Loucy (cell line): ENCODE data around the gene AACS.

Experiments used
- H2AFZ ChIP-seq: fragments of 200-600 bp; sonication (generic); 2 replicates; pipeline ENCODE4 v1.6.0; 2016; ENCODE audit warnings: antibody characterized with exemption, mild to moderate bottlenecking, low read length, moderate library complexity
- H3F3A ChIP-seq: fragments of 200-600 bp; 2 replicates; pipeline ENCODE4 v1.6.0; 2016; ENCODE audit warnings: antibody characterized with exemption, low read depth, mild to moderate bottlenecking
- H3K27me3 ChIP-seq: fragments of 200-600 bp; sonication (generic); 2 replicates; pipeline ENCODE4 v1.6.1; 2014; ENCODE audit warnings: low read length, mild to moderate bottlenecking; ENCODE audit not compliant: insufficient read depth, poor library complexity, severe bottlenecking
- H3K36me3 ChIP-seq: fragments of 200-600 bp; sonication (generic); 2 replicates; pipeline ENCODE4 v1.6.1; 2016; ENCODE audit warnings: low read length; ENCODE audit not compliant: insufficient read depth
- H3K4me1 ChIP-seq: fragments of 200-600 bp; sonication (generic); 2 replicates; pipeline ENCODE4 v1.5.1; 2014; ENCODE audit warnings: low read length, mild to moderate bottlenecking; ENCODE audit not compliant: insufficient read depth, poor library complexity, severe bottlenecking
- H3K4me2 ChIP-seq: fragments of 200-600 bp; sonication (generic); 2 replicates; pipeline ENCODE4 v1.6.0; 2014; ENCODE audit warnings: antibody characterized with exemption, low read length, low read depth, mild to moderate bottlenecking; ENCODE audit not compliant: poor library complexity, severe bottlenecking
- H3K4me3 ChIP-seq: fragments of 200-600 bp; sonication (generic); 2 replicates; pipeline ENCODE4 v1.5.1; 2014; ENCODE audit warnings: low read length, mild to moderate bottlenecking, mixed read lengths; ENCODE audit not compliant: poor library complexity, severe bottlenecking
- H3K79me2 ChIP-seq: fragments of 200-600 bp; sonication (generic); 2 replicates; pipeline ENCODE4 v1.6.1; 2014; ENCODE audit warnings: low read length; ENCODE audit not compliant: insufficient read depth
- H3K9ac ChIP-seq: fragments of 200-600 bp; sonication (generic); 2 replicates; pipeline ENCODE4 v1.6.0; 2014; ENCODE audit warnings: mild to moderate bottlenecking, low read depth, low read length, moderate library complexity; ENCODE audit not compliant: poor library complexity, severe bottlenecking
- H3K9me2 ChIP-seq: fragments of 200-600 bp; sonication (generic); replicated peaks from 2 replicates; pipeline ENCODE4 v1.6.1; 2016; ENCODE audit warnings: low read depth, low read length, mixed read lengths
- H3K9me3 ChIP-seq: fragments of 200-600 bp; sonication (generic); 2 replicates; pipeline ENCODE4 v1.6.1; 2014; ENCODE audit warnings: mild to moderate bottlenecking, antibody characterized with exemption, low read length, low read depth; ENCODE audit not compliant: insufficient read depth
- H4K20me1 ChIP-seq: fragments of 200-600 bp; sonication (generic); 2 replicates; pipeline ENCODE4 v1.6.0; 2014; ENCODE audit warnings: antibody characterized with exemption, low read length, mild to moderate bottlenecking; ENCODE audit not compliant: insufficient read depth, poor library complexity, severe bottlenecking
- CTCF ChIP-seq: fragments of 200-600 bp; sonication (generic); conservative IDR thresholded peaks from 2 replicates; pipeline ENCODE4 v1.5.1; 2014; ENCODE audit warnings: mild to moderate bottlenecking, antibody characterized with exemption, low read length
- EZH2phosphoT487 ChIP-seq: fragments of 200-600 bp; IDR thresholded peaks from 2 replicates; pipeline ENCODE4 v1.6.1; 2018; ENCODE audit warnings: antibody characterized with exemption, mild to moderate bottlenecking, moderate library complexity, borderline replicate concordance

Gene AACS

GRCh38 chr12:125055591-125055990 lies 9.6 kb upstream of the AACS start:
- Histone ChIP-seq H3K9me2 (no peaks in the 10 kb centered on the region), H2AFZ (no peak overlapping the region), H3F3A (no peaks in the 10 kb centered on the region), H3K4me2 (no peak overlapping the region), H3K9me3 (no peaks in the 10 kb centered on the region), H3K4me1 (no peaks in the 10 kb centered on the region), H4K20me1 (no peaks in the 10 kb centered on the region), H3K79me2 (no peaks in the 10 kb centered on the region), H3K36me3 (no peaks in the 10 kb centered on the region), H3K4me3 (no peak overlapping the region), H3K9ac (no peak overlapping the region), H3K27me3 (no peaks in the 10 kb centered on the region)
- TF ChIP-seq EZH2phosphoT487 = no peak
- TF ChIP-seq CTCF = no peak

GRCh38 chr12:125056306-125056705 lies 8.9 kb upstream of the AACS start:
- no peaks in the 10 kb centered on the region for H4K20me1 ChIP-seq
- no peaks in the 10 kb centered on the region for H3K36me3 ChIP-seq
- H3K9ac ChIP-seq = no peak overlapping the region
- no peak overlapping the region for H3K4me3 ChIP-seq
- H3K4me2 ChIP-seq = no peak overlapping the region
- no peaks in the 10 kb centered on the region for H3F3A ChIP-seq
- H2AFZ ChIP-seq = no peak overlapping the region
- 0 out of 2 replicates have a peak, but pooled peaks cover 4% of the 10 kb centered on the region for H3K9me3 ChIP-seq
- H3K4me1 ChIP-seq = no peaks in the 10 kb centered on the region
- TF ChIP-seq EZH2phosphoT487 (no peak), CTCF (no peak)
- H3K27me3 ChIP-seq = no peaks in the 10 kb centered on the region
- H3K79me2 ChIP-seq = no peaks in the 10 kb centered on the region
- no peaks in the 10 kb centered on the region for H3K9me2 ChIP-seq

- Histone ChIP-seq H3K4me1 (no peaks in the 10 kb centered on the region), H3K79me2 (no peaks in the 10 kb centered on the region), H3K4me2 (no peak overlapping the region), H4K20me1 (no peaks in the 10 kb centered on the region), H3K4me3 (no peak overlapping the region), H3K27me3 (no peaks in the 10 kb centered on the region), H3K9ac (no peak overlapping the region), H3F3A (no peaks in the 10 kb centered on the region), H3K36me3 (no peaks in the 10 kb centered on the region), H2AFZ (no peak overlapping the region), H3K9me3 (0 out of 2 replicates have a peak, but pooled peaks cover 4% of the 10 kb centered on the region), H3K9me2 (no peaks in the 10 kb centered on the region)
- TF ChIP-seq EZH2phosphoT487 (no peak), CTCF (no peak)
Measured at GRCh38 chr12:125057708-125058107, 7.5 kb upstream of the AACS start.
